ENCODE measurements around the gene KIF26B.

DNA sequence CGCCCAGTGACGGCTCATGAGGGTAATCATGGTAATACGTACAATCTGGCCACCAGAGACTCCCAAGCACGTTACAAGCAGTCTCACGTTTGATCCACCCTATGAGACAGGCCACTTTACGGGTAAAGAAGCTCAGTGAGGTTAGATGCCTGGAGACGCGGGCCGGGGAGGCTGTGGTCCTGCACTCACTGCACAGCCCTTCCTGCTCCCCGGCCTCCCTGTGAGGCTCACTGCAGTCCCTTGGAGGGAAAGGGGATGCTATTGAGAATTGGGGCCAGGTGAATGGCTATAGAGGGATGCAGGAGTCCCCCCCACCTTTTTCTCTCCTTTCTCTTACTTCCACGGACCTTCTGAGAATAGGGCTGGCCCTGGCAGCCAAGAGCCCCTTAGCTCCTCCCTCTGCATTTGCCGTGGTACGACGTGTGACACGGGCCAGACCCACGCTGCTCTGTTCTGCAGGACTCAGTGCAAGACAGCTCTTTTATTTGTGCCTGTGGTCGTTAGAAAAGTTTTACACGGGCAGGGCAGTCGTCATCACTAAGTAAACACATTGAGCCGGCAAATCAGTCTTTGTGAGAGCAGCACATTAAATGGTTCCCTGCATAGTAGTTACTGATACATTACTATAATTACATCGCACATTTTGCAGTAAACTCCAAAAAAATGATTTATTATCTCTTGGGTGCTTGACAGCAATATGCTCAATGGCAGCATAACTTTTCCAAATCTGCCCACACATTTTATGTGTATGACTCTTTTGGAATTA, 18.8 kb downstream of the KIF26B start:
- TF ChIP-seq MEF2A (IDR thresholded peaks at IDR 0.05; ENCODE audit: insufficient read depth, low read depth, low read length) (no peak), CTCF (IDR thresholded peaks at IDR 0.05 in 2 of 3, conservative IDR thresholded peaks at IDR 0.05 in 1 of 3; ENCODE audit: control insufficient read depth in 2 of 3, extremely low read depth in 1 of 3, insufficient read depth in 1 of 3, low read depth in 3 of 3, low read length in 3 of 3) (no peak), FOXM1 (IDR thresholded peaks at IDR 0.05; ENCODE audit: low read depth, low read length) (no peak), ZNF592 (IDR thresholded peaks at IDR 0.05) (no peak), RFX5 (IDR thresholded peaks at IDR 0.05; ENCODE audit: low read depth, low read length) (no peak), EED (IDR thresholded peaks at IDR 0.05; ENCODE audit: low read depth) (no peak), POLR2AphosphoS5 (IDR thresholded peaks at IDR 0.05; ENCODE audit: low read length) (no peak), ZNF384 (IDR thresholded peaks at IDR 0.05; ENCODE audit: borderline replicate concordance, low read depth, low read length) (no peak), SMAD1 (IDR thresholded peaks at IDR 0.05; ENCODE audit: low read depth, partially characterized antibody) (no peak), JUND (IDR thresholded peaks at IDR 0.05; ENCODE audit: low read depth, low read length) (no peak), POLR2A (IDR thresholded peaks at IDR 0.05; ENCODE audit: low read depth, low read length) (no peak), POLR2AphosphoS2 (IDR thresholded peaks at IDR 0.05; ENCODE audit: low read depth, low read length) (no peak), BCL11A (IDR thresholded peaks at IDR 0.05; ENCODE audit: low read depth, low read length) (no peak)
- TF ChIP-seq, protein P1, sequence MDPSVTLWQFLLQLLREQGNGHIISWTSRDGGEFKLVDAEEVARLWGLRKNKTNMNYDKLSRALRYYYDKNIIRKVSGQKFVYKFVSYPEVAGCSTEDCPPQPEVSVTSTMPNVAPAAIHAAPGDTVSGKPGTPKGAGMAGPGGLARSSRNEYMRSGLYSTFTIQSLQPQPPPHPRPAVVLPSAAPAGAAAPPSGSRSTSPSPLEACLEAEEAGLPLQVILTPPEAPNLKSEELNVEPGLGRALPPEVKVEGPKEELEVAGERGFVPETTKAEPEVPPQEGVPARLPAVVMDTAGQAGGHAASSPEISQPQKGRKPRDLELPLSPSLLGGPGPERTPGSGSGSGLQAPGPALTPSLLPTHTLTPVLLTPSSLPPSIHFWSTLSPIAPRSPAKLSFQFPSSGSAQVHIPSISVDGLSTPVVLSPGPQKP (IDR thresholded peaks at IDR 0.05; ENCODE audit: low read depth, low read length) = no peak
